H9 (cell line): ENCODE data around the gene SPARCL1. TPM values are rescaled to one million over a fixed set of nuclear protein-coding genes. Genes with fewer than 3 reads are reported as not detected.

ENCODE experiments used
- DNase-seq: peaks from one replicate; pipeline ENCODE4 v3.0.0-alpha.2; 2017
- H2AFZ ChIP-seq: one replicate; pipeline ENCODE4 v1.6.1; 2013; ENCODE audit warnings: mild to moderate bottlenecking, low read length, control low read depth, moderate library complexity
- H2AK5ac ChIP-seq: 2 replicates; pipeline ENCODE4 v1.6.1; 2013; ENCODE audit warnings: low read length, control low read depth, mixed read lengths; ENCODE audit not compliant: insufficient read length
- H2BK120ac ChIP-seq: one replicate; pipeline ENCODE4 v1.6.1; 2013; ENCODE audit warnings: low read depth, mild to moderate bottlenecking, low read length, control low read depth, inconsistent platforms; ENCODE audit not compliant: poor library complexity, severe bottlenecking
- H2BK12ac ChIP-seq: 2 replicates; pipeline ENCODE4 v1.6.1; 2013; ENCODE audit warnings: low read length, control low read depth, mixed read lengths, low read depth; ENCODE audit not compliant: insufficient read length
- H2BK15ac ChIP-seq: 2 replicates; pipeline ENCODE4 v1.6.1; 2013; ENCODE audit warnings: low read depth, low read length, control low read depth
- H2BK20ac ChIP-seq: one replicate; pipeline ENCODE4 v1.6.1; 2013; ENCODE audit warnings: low read depth, mild to moderate bottlenecking, low read length, control low read depth, inconsistent platforms; ENCODE audit not compliant: poor library complexity, severe bottlenecking
- H2BK5ac ChIP-seq: 2 replicates; pipeline ENCODE4 v1.6.1; 2013; ENCODE audit warnings: low read length, control low read depth, mixed read lengths; ENCODE audit not compliant: insufficient read length
- H3K14ac ChIP-seq: 2 replicates; pipeline ENCODE4 v1.6.1; 2013; ENCODE audit warnings: low read length, control low read depth; ENCODE audit not compliant: insufficient read depth
- H3K18ac ChIP-seq: 2 replicates; pipeline ENCODE4 v1.6.1; 2013; ENCODE audit warnings: low read depth, mild to moderate bottlenecking, mixed read lengths, low read length, control low read depth; ENCODE audit not compliant: insufficient read length
- H3K23ac ChIP-seq: 2 replicates; pipeline ENCODE4 v1.6.1; 2013; ENCODE audit warnings: low read length, control low read depth, mixed read lengths, low read depth; ENCODE audit not compliant: insufficient read length
- H3K23me2 ChIP-seq: 2 replicates; pipeline ENCODE4 v1.6.1; 2013; ENCODE audit warnings: low read depth, mild to moderate bottlenecking, mixed read lengths, low read length, control low read depth; ENCODE audit not compliant: insufficient read length, poor library complexity, severe bottlenecking
- H3K27ac ChIP-seq: 2 replicates; pipeline ENCODE4 v1.5.1; 2013; ENCODE audit warnings: low read length, control low read depth, mixed read lengths, low read depth; ENCODE audit not compliant: insufficient read length
- H3K27me3 ChIP-seq: 2 replicates; pipeline ENCODE4 v1.6.1; 2013; ENCODE audit warnings: low read length, control low read depth, inconsistent platforms; ENCODE audit not compliant: insufficient read depth
- H3K4ac ChIP-seq: 2 replicates; pipeline ENCODE4 v1.6.1; 2013; ENCODE audit warnings: low read depth, mild to moderate bottlenecking, control low read depth, inconsistent platforms, low read length, moderate library complexity
- H3K4me1 ChIP-seq: 2 replicates; pipeline ENCODE4 v1.6.1; 2013; ENCODE audit warnings: low read length, control low read depth, inconsistent platforms; ENCODE audit not compliant: insufficient read depth
- H3K4me2 ChIP-seq: 2 replicates; pipeline ENCODE4 v1.6.1; 2013; ENCODE audit warnings: low read length, control low read depth, mixed read lengths; ENCODE audit not compliant: insufficient read length, insufficient read depth
- H3K56ac ChIP-seq: 2 replicates; pipeline ENCODE4 v1.6.1; 2013; ENCODE audit warnings: low read depth, mild to moderate bottlenecking, mixed read lengths, low read length, control low read depth; ENCODE audit not compliant: insufficient read length
- H3K79me1 ChIP-seq: 2 replicates; pipeline ENCODE4 v1.6.1; 2013; ENCODE audit warnings: low read depth, mild to moderate bottlenecking, moderate library complexity, low read length, control low read depth, inconsistent platforms; ENCODE audit not compliant: insufficient read depth, poor library complexity, severe bottlenecking
- H3K79me2 ChIP-seq: 2 replicates; pipeline ENCODE4 v1.6.1; 2013; ENCODE audit warnings: low read length, control low read depth, inconsistent platforms; ENCODE audit not compliant: insufficient read depth
- H3K9ac ChIP-seq: 2 replicates; pipeline ENCODE4 v1.6.1; 2013; ENCODE audit warnings: low read length, control low read depth, mixed read lengths; ENCODE audit not compliant: insufficient read length; ENCODE audit errors: extremely low read depth
- H3K9me3 ChIP-seq: one replicate; pipeline ENCODE4 v1.6.1; 2013; ENCODE audit warnings: low read depth, low read length, inconsistent platforms; ENCODE audit not compliant: control insufficient read depth
- H3T11ph ChIP-seq: one replicate; pipeline ENCODE4 v1.6.1; 2013; ENCODE audit warnings: mild to moderate bottlenecking, low read length, control low read depth, inconsistent platforms
- H4K20me1 ChIP-seq: one replicate; pipeline ENCODE4 v1.6.1; 2013; ENCODE audit not compliant: control insufficient read depth, insufficient read length, insufficient read depth
- H4K5ac ChIP-seq: 2 replicates; pipeline ENCODE4 v1.6.1; 2013; ENCODE audit warnings: low read depth, mild to moderate bottlenecking, mixed read lengths, low read length, control low read depth; ENCODE audit not compliant: insufficient read length
- H4K8ac ChIP-seq: replicated peaks from 2 replicates; pipeline ENCODE4 v1.6.1; 2013; ENCODE audit warnings: low read length, control low read depth, mixed read lengths, low read depth; ENCODE audit not compliant: insufficient read length
- H4K91ac ChIP-seq: 2 replicates; pipeline ENCODE4 v1.6.1; 2013; ENCODE audit warnings: low read depth, mild to moderate bottlenecking, moderate library complexity, mixed read lengths, low read length, control low read depth; ENCODE audit not compliant: insufficient read length
- H3K27ac Mint-ChIP-seq, 3 experiments: 2 replicates in 2 of 3; 3 replicates in 1 of 3; pipeline ENCODE4 v1.8.0; 2020 to 2021; ENCODE audit warnings: mixed read lengths in 3 of 3, mild to moderate bottlenecking in 1 of 3, moderate library complexity in 1 of 3
- H3K27me3 Mint-ChIP-seq: 2 replicates; pipeline ENCODE4 v1.8.0; 2021; ENCODE audit warnings: low read depth, mild to moderate bottlenecking, moderate library complexity, mixed read lengths
- H3K36me3 Mint-ChIP-seq, 3 experiments: 2 replicates in 2 of 3; 3 replicates in 1 of 3; pipeline ENCODE4 v1.8.0; 2020 to 2021; ENCODE audit warnings: low read depth in 3 of 3, mixed read lengths in 3 of 3; ENCODE audit not compliant: insufficient read depth in 1 of 3
- H3K4me1 Mint-ChIP-seq, 2 experiments: 2 replicates each; pipeline ENCODE4 v1.8.0; 2020; ENCODE audit warnings: mixed read lengths in 2 of 2
- H3K4me3 Mint-ChIP-seq, 2 experiments: 2 replicates in 1 of 2; 3 replicates in 1 of 2; pipeline ENCODE4 v1.8.0; 2020 to 2021; ENCODE audit warnings: mild to moderate bottlenecking in 2 of 2, mixed read lengths in 2 of 2, moderate library complexity in 1 of 2
- H3K9me3 Mint-ChIP-seq, 2 experiments: 2 replicates in 1 of 2; 3 replicates in 1 of 2; pipeline ENCODE4 v1.8.0; 2020; ENCODE audit warnings: mild to moderate bottlenecking in 2 of 2, mixed read lengths in 2 of 2, moderate library complexity in 1 of 2
- WGBS: extraction: QIAGEN DNeasy Blood & Tissue Kit; methylation state at CpG from one replicate; pipeline ENCODE4 v1.1.7; 2013; ENCODE audit warnings: missing lambda C conversion rate, low lambda C conversion rate, mixed read lengths; ENCODE audit not compliant: insufficient read length; ENCODE audit errors: extremely low coverage; 5-methylcytosine and 5-hydroxymethylcytosine counted together
- total RNA-seq: library from RNA; stranded (reverse); gene quantifications from 2 replicates; pipeline ENCODE4 v1.2.1, GENCODE V29; 2021
- TF ChIP-seq, protein P1 (sequence below): fragments of 200-600 bp; sonication (generic); conservative IDR thresholded peaks from 3 replicates; pipeline ENCODE4 v1.8.0; 2021; ENCODE audit warnings: antibody characterized with exemption, mild to moderate bottlenecking

The SPARCL1 gene
- total RNA-seq, 1 experiment from 2014 or later: 0.17 TPM

DNA sequence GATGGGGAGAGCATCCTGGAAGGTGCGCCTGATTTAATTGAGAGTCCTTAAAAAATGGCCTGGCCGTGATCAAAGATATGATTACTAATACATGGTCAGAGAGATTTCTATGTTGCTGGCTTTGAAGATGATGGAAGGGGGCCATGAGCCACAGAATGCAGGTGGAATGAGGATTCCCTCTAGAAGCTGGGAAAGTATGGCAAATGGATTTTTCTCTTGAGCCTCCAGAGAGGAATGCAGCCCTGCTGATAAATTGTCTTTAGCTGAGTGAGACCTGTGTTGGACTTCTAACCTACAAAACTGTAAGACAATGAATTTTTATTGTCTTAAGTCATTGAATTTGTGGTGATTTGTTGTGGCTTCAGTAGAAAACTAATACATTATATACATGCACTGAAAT lies 99.1 kb downstream of the SPARCL1 start:
- Histone ChIP-seq H2BK20ac (no peak overlapping the region), H2BK12ac (no peak overlapping the region), H4K91ac (no peak overlapping the region), H4K8ac (no peak overlapping the region), H3K23me2 (no peaks in the 10 kb centered on the region), H3K27ac (no peak overlapping the region), H3T11ph (no peak overlapping the region), H4K5ac (no peak overlapping the region), H3K27me3 (no peaks in the 10 kb centered on the region), H3K18ac (no peak overlapping the region), H3K9ac (no peak overlapping the region), H3K4ac (no peak overlapping the region), H2AK5ac (no peak overlapping the region), H2BK15ac (no peak overlapping the region), H3K23ac (no peak overlapping the region), H2BK120ac (no peak overlapping the region), H3K9me3 (no peaks in the 10 kb centered on the region), H2AFZ (no peak overlapping the region), H3K4me1 (no peaks in the 10 kb centered on the region), H3K14ac (no peak overlapping the region), H4K20me1 (no peaks in the 10 kb centered on the region), H3K79me2 (peaks cover 4% of the 10 kb centered on the region; the same call in 1 of the 2 replicates), H2BK5ac (no peak overlapping the region), H3K79me1 (peaks cover 5% of the 10 kb centered on the region), H3K56ac (no peak overlapping the region), H3K4me2 (no peak overlapping the region)
- H3K36me3 Mint-ChIP-seq: no peaks in the 10 kb centered on the region
- no peak overlapping the region for H3K4me3 Mint-ChIP-seq
- H3K27ac Mint-ChIP-seq: no peak overlapping the region; a peak in 1 of 7 replicates
- no peak for DNase-seq
- H3K4me1 Mint-ChIP-seq: peaks cover 19 to 25% of the 10 kb centered on the region in 2 experiments
- no peaks in the 10 kb centered on the region for H3K27me3 Mint-ChIP-seq
- no CpG with 5 or more reads among the region's 2 CpGs for WGBS
- TF ChIP-seq, protein P1, sequence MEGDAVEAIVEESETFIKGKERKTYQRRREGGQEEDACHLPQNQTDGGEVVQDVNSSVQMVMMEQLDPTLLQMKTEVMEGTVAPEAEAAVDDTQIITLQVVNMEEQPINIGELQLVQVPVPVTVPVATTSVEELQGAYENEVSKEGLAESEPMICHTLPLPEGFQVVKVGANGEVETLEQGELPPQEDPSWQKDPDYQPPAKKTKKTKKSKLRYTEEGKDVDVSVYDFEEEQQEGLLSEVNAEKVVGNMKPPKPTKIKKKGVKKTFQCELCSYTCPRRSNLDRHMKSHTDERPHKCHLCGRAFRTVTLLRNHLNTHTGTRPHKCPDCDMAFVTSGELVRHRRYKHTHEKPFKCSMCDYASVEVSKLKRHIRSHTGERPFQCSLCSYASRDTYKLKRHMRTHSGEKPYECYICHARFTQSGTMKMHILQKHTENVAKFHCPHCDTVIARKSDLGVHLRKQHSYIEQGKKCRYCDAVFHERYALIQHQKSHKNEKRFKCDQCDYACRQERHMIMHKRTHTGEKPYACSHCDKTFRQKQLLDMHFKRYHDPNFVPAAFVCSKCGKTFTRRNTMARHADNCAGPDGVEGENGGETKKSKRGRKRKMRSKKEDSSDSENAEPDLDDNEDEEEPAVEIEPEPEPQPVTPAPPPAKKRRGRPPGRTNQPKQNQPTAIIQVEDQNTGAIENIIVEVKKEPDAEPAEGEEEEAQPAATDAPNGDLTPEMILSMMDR: no peak
- H3K9me3 Mint-ChIP-seq: no peaks in the 10 kb centered on the region
